GM21381 (cell line): ENCODE results near the gene SCLY.
A peak's percentile ranks its signal among the peaks of the same experiment; 100 is the strongest.
"Not testable (repeated sequence)": the region's sequence is repeated elsewhere in the genome, so short reads cannot be mapped to it uniquely, and the experiment has no call there.

Experiments
- ATAC-seq: cut with Tn5 transposase; IDR thresholded peaks from one replicate; pipeline ENCODE4 v1.9.1; 2021; ENCODE audit warnings: mild to moderate bottlenecking, moderate library complexity; ENCODE audit not compliant: unreplicated experiment

The SCLY gene, protein sequence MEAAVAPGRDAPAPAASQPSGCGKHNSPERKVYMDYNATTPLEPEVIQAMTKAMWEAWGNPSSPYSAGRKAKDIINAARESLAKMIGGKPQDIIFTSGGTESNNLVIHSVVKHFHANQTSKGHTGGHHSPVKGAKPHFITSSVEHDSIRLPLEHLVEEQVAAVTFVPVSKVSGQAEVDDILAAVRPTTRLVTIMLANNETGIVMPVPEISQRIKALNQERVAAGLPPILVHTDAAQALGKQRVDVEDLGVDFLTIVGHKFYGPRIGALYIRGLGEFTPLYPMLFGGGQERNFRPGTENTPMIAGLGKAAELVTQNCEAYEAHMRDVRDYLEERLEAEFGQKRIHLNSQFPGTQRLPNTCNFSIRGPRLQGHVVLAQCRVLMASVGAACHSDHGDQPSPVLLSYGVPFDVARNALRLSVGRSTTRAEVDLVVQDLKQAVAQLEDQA

DNA sequence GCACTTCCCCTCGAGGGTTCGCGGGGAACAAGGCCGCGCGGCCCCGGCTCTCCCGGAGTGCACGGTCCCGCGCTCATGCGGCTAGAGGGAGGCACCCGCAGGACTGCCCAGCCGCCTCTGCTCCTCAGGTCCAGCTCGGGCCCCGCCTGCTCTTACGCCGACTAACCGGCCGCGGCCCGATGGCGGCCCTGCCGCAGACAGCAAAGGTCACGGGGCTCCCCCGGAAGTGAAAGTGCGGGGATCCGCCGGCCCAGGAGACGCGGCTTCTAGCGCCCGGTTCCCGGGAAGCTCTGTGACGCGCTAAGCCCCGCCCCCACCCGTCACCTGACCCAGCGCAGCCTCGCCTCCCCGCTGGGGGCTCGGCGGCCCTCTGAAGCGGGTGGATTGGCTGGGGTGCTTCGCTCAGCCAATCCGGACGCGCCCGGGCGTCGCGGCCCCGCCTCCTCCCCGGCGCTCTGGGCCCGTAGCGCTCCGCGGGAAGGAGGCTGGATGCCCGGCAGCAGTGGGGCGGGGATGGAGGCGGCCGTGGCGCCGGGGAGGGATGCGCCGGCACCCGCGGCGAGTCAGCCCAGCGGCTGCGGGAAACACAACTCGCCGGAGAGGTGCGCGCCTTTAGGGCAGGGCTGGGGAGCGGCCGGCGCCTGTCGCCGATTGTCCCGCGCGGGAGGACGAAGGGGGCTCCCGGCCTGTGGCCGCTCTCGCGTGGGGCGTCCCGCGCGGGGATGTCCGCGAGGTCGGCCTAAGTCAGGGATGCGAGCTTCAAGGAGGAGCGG lies at the start of gene SCLY:
Gene SCLY (plus strand): TSS at position 460 of the 773 bp plus-strand sequence. CDS start 54 bp downstream, at position 514.
- peak; percentile 92 for ATAC-seq

DNA sequence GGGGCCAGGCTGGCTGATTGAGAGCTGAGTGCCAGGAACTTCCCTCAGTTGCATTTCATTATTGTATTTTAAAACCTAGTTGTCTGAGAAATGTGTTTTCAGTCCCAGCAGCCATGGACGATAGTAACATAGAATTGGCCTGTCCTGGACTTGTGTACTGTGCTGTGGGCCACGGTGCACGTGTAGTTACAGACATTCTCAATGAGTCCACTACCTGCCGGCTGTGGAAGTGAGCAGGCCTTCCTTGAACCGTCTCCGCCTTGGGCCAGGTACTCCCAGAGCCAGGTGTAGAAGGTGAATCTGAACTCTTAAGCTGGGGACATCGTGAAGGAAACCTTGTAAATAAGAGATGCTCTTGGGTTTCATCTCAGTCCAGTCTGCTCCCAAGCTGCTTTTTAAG lies 47.0 kb upstream of the SCLY start:
- ATAC-seq: no peak

DNA sequence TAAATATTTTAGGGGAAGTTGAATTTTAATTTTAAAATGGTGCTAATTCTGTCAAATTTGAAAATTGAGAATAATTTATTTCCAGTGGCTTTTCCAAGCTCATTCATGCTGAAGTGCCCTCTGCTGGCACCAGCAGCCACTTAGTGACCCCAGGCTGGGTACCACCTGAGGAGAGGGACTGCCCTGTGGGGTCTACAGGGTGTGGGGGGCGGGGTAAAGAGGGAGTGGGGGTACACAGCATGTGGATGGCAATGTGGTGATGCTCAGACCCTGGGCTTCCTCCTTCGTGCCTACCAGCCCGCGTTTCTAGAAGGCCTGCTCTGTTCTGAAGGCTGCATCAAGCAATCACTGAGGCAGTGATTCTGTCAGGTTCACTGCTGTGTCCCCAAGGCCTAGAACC lies 45.1 kb upstream of the SCLY start:
- no peak for ATAC-seq

DNA sequence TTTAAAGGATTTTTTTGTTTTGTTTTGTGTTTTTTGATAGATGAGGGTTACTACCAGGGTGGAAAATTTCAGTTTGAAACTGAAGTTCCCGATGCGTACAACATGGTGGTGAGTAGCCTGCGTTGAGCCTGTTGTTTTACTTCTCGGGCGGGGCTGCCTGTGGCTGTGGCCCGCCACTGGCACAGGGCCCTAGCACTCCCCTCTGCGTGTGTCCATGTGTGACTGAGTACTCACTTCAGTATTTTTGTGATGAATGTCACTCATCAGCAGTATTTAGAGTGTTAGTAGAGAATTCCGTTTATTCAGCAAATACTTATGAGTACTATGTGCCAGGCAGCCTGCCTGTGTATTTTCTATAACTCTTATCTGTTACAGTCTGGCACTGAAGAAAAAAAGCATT lies 44.3 kb upstream of the SCLY start:
- ATAC-seq: no peak

DNA sequence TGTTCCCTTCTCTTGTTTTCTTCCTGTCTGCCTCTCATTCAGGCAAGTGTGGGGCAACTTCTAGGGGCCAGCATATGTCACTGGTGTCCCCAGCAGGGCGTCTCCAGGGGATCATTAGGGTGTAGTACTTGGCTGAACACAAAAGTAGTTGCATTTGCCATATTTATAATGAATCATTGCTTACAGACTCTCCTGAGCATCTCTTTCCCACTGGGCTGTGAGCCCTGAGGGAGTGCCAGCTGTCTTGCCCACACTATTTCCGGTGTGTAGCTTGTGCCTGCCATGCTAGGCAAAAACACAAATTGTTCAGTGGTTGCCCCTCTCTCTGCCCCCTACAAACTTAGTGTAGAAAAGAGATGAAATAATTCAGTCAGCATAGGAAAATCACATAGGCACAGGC lies 40.8 kb upstream of the SCLY start:
- no peak for ATAC-seq

DNA sequence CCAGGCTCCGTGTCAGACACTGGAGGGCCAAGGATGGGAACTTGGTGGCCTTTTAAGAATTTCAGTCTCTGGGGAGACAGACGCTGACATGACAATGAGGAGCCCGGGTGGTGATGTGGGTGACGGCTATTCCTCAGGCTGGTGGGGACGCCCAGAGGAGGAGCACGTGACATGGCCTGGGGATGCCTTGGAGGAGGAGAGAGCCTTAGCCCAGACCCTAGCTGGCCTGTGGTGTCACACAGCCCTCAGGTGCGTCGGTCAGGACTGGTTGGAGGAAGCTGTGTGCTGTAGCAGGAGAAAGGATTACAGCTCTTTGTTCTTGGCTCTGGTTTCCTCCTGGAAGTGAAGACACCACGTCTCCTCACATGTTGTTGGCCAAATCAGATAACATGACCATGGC lies 40.0 kb upstream of the SCLY start:
- no peak for ATAC-seq

DNA sequence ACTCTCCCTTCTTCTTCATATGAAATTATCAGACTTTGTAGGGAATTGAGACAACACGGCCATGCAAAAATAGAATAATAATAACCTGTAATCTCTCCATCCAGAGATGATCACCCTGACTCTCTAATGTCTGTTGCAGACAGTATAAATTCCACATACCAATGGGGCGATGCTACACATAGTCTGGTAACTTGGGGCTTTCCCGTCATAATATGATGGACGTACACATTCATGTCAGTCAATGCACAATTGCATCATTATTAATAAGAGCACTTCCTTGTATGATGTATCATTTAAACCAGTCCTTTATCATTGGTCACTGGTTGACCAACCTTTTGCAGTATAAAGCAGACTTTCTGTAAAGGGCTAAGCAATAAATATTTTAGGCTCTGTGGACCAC lies 39.5 kb upstream of the SCLY start:
- ATAC-seq: no peak

DNA sequence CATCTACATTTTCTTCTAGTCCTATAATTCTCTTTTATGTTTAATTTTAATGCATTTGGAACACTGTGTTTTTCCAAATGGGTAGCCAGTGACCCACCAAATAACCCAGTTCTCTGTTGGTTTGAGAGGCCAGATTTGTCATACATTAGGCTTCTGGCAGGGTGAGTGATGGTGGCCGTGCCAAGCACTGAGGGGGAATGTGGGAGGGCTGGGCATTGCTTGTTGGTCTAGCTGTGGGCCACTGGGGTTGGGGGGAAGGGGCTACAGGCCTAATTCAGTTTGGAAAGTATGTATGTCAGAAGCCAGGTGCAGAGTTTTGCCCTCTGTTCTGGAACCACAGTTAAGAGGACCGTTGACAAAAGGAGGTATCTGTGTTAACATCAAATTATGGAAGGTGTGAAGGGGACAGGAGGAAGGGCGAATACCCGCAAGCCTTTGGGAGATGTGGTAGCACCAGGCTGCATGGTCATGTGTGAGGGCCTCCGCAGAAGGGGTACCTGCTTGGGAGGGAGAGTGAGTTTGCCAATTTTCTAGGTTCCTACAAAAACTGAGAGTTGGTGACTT lies 38.1 kb upstream of the SCLY start:
- no peak for ATAC-seq

DNA sequence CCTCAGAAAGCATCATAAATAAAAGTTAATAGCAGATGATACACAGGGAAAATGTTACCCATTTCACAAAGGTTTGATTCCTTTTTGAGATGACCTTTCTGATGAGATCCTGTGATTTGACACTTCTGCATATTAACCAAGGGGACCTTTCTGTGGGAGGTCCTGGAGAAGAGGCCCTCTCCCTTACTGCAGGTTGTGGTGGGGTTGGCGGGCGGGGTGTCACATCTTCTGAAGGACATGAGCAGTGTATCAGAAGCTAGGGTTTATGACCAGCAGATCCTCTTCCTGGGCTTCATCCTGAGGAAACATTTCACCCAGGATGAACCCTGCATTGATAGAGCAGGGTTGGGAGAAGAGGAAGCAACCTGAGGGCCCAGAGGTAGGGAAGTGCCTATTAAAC lies 37.2 kb upstream of the SCLY start:
- no peak for ATAC-seq

DNA sequence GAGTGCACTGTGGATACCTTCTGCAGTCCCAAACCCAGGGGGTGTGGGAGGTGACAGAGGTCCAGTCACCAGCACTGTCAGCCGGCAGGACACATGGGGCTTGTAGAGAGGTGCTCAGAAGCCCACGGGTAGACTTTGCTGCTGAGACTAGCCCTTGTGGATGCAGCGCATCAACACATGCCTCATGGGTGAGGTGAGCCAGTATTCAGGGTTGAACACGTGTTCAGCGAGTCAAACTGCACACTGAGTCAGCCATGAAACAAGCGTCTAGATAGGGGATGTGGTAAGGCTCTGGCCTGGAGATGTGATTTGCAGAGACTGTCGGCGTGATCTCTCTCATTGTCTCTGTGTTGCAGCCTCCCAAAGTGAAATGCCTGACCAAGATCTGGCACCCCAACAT lies 35.8 kb upstream of the SCLY start:
- no peak for ATAC-seq

DNA sequence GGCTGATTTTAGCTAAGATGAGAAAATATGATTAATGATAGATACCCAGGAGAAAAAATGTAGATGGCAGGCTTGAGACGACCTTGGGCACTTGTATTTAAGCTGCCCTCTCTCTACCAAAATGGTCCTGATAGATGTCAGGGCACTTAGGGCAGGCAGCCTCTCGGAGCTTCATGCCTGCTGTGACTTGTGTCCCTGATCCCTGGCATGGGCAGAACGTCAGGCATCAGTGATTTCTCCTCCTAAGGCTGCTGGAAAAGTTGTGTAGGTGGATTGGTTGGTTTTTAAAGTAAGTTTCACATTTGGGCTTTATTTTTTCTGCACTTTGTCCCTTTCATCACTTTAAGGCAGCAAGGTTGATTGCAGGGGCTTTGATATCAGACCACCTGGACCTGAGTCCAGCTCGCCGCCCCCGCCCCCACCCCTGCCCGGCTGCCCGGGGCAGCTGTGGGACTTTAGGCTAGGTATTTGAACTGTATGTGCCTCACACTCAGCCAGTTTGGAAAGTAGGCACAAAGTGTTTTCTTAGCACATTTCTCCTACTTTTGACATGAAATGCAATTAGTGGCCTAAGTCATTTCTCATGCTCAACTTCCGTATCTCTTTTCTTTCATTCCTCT lies 35.0 kb upstream of the SCLY start:
- ATAC-seq: no peak

DNA sequence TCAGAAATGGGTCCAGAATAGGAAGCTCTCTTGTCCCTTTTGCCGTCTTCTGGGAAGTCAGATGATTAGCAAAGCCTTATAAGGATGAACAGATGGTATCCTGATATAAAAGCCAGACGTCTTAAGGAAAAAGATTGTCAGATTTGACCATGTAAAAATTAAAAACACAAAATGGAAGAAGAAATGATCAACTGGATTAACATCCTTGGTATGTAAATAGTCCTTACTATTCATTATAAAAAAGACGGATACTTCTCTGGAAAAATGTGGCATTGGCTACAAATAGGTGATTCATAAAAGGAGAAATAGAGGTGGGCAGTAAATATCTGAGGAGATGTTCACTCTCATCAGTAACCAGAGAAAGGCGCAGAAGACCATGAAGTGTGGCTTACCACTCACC lies 33.7 kb upstream of the SCLY start:
- ATAC-seq: no peak

DNA sequence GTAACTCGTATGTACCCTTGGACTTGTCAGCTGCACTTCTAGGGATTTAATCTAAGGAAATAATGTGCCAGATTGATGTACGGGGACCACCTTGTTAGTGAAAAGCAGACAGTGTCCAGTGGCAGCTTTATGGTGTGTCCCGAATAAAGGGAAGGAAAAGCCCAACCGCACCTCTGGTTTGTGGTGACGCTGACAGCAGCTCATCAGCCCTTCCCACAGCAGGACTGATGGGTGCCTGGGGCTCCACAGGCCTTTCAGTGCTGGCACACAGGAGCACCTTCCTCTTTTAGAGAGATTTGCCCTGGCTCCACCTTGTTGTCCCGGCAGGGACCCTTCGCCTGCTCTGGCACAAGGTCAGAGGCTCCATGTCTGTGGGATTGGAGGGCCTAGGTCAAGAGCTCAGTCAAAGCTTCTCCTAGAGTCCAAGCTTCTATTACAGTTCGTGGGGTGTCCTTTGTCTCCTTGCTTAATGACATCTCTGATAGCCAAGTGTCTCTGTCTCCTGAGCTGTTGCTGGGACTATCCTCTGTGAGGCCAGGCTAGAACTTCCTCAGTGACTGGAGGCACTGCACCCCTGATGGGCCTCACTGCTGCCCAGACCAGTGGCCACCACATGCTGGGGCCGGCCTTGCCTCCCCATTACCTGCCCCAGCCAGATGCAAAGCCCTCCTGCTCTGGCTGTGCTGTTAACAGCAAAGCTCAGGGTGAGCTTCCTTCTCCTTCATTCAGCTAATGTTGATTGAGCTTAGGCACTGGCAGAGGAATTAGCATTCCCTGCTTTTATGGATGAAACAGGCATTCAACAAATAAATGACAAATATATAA lies 33.0 kb upstream of the SCLY start:
- no peak for ATAC-seq

DNA sequence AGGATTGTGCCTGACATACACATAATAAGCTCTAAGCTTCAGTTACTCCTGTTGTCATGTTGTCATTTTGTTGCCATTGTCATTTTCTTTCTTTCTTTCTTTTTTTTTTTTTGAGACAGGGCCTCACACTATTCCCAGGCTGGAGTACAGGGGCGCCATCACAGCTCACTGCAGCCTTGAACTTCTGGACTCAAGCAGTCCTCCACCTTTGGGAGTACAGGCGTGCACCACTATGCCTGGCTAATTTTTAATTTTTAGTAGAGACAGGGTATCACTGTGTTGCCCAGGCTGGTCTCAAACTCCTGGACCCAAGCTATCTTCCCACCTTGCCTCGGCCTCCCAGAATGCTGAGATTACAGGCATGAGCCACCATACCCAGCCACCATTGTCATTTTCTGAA lies 30.9 kb upstream of the SCLY start:
- ATAC-seq: no peak

DNA sequence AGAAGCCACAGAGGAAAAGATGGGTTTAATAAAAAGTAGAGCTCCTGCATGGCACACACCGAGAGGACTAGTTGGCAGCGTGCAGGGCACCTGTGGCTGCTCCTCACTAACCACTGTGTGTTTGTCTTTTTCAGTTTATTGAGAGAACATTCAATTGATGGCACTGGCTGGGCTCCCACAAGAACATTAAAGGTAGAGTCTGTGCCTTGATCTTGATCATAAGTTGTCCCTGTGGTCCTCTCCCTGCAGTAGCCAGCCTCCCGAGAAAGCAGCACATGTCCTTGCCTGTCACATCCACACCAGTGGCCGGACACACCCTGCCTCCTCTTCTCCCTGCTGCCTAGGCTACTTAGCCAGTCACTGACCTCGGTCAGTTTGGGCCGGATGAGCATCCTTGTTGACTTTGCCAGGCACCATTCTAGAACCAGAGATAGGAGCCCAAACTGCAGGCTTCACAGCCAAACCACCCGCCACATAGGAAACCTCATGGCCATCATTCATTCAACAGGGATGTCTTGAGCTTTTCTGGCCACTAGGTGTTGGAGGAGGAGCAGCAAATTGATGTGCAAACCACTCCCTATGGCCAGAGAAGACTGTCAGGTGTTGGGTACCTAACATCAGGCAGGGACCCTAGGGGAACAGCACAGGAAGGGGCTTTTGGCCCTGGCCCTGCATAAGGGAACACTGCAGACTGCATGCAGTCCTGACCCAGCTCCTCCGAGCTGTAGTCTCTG lies 30.2 kb upstream of the SCLY start:
- no peak for ATAC-seq

DNA sequence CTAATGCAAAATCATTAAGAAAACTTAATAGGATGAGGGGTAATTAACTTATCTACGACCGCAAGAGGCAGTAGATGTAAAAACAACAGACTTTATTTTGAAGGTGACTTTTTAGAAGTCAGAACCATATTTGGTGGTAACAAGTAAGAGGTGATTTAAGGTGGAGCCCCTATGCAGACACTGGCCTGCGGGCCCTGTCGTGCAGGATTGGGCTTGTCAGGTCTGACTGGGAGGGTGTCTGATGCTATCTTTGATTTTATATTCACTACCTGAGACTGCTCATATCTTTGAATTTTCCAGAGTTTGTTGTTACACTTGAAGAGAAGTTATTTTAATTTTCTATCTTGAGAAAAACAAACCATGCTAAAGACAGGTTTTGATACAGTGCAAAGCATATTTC lies 29.1 kb upstream of the SCLY start:
- no peak for ATAC-seq

DNA sequence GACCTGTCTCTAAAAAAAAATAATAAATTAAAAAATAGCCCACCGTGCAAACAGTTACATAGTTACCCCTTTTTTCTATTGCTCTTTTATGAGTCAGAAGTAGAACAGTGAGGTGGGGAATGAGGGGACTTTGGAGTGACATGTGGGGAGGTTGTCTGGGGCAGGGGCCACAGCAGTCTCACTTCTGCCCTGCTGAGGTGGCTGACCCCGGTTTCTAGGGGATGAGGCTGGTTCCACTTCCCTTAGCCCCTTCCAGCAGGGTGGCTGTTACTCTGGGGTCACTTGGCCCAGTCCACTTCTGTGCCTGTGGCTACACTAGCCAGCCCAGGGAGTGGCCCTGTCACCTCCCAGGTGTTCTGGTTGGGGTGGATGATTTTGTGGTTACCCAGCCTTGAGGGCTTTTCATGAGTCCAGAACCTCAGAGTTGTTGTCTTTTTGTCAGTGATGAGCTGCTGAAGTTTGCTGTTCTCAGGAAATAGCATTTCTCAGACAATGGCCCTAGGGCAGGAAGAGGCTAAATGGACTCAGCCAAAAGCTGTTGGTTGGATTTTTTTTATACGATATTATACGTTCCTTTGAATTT lies 28.0 kb upstream of the SCLY start:
- no peak for ATAC-seq

DNA sequence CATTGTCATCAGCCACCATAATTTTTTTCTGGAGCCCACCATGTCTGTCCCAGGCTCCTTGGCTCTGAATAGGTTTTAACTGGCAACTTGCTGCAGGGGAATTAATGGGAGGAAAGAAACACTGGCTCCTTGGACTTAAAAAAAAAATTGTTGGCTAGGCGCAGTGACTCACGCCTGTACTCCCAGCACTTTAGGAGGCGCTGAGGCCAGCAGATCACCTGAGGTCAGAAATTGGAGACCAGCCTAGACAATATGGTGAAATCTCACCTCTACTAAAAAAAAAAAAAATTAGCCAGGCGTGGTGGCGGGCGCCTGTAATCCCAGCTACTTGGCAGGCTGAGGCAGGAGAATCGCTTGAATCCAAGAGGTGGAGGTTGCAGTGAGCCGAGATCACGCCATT lies 26.8 kb upstream of the SCLY start:
- not testable (repeated sequence) for ATAC-seq

DNA sequence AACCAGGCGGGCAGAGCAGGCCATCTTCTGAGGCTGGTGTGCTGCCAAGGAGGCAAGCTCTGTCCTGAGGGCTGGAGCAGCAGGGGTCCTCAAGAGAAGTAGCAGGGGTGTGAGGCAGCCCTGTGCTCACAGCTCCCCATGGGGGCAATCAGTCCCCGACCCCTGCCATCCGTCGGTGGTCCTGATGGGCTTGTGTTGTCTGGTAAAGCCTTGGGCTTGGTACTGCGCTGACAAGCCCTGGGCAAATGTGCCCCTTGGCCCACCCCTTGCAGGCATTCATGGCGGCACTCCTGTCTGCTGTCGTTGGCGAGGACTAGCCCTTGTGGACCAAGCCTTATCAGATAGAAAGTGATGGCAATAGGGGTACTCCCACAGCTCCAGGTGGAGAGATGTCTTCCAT lies 22.6 kb upstream of the SCLY start:
- ATAC-seq: no peak

DNA sequence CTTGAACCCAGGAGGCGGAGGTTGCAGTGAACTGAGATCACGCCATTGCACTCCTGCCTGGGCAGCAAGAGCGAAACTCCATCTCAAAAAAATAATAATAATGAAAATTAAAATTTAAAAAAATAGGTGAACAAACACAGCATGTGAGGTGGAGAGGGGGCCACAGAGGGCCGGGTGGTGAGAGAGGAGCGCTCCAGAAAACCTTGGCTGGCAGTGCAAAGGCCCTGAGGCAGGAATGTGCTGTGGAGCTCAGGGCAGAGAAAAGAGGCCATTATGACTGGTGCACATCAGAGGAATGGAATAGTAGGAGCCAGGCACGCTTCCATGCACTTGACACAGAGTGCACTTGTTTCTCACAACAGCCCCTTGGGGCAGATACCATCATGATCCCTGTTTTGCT lies 21.6 kb upstream of the SCLY start:
- ATAC-seq: no peak
